Measurements from ENCODE around the gene GTF2F1.
A peak's percentile ranks its signal among the peaks of the same experiment; 100 is the strongest.
"Not testable (repeated sequence)": the region's sequence is repeated elsewhere in the genome, so short reads cannot be mapped to it uniquely, and the experiment has no call there.

Gene GTF2F1

DNA sequence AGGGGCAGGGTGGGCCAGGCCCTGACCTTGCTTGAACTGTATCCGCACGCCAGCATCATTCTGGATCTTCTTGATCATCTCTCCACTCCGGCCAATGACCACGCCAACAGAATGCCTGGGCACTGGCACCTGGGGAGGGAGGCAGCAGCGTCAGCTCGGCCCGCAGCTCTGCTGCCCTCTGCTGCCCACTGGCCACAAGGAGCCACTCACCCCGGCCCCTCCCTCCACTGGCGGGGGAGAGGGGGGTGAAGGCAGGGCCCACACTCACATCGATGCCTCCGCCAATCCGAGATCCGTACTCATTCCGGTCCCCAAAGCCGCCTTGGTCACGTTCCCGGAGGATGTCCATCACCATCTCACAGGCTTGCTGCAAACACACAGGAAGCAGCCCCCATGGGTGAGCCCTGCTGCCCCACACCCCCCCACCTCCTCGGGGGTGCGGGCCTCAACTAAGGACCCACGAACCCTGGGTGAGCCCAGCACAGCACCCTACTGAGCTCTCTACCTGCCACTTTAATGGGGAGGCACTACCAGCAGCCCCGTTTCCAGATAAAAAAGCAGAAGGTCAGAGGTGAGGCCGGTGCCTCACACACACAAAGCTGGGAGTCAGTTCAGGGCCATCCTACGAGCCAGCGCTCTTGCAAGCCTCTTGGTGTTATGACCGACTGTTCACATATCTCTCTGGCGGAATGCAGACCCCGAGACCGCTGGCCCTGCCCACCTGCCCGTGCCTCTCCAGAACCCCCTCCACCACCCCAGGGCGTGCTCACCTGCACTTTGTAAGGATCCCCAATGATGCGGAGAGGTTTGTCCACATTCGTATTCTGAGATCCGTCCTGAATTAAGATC, 25.0 kb upstream of the GTF2F1 start:
- DNase-seq = no peak

DNA sequence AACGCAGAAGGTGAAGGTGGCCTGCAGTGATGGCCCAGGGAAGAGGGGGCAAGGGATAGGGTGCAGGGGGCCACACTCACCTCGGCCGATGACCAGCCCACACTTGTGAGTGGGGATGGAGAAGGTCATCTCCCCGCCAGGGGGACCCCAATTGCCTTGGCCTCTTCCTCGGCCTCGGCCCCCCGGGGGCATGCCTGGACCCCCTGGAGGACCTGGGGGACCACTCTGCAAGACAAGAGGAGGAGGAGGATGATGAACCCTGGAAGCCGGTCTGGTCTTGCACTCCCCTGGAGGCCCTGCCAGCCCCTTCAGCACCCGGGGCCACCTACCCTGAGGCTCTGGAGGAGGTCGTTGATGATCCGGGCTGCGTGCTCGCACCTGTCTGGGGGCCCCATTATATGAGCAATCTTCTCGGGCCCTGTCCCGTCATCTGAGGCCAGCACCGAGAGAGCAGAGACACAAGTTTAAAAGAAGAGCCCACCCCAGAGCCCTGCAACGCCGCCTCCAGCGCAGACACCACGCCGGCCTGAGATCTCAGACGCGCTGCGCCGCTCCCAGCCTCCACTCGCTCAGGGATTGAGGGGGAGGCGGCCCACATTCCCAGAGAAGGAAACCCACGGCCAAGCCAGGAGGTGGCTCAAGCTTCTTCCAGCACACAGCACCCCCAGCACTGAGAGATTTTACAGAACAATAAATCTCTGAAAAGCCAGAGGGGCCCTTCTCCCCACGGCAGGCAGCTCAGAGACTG, 23.9 kb upstream of the GTF2F1 start:
- DNase-seq = no peak

GRCh38 chr19:6415591-6416190, 22.7 kb upstream of the GTF2F1 start:
- no peak for DNase-seq

GRCh38 chr19:6414793-6415590, 22.0 kb upstream of the GTF2F1 start:
- no peak for DNase-seq

GRCh38 chr19:6413721-6414643, 21.0 kb upstream of the GTF2F1 start:
- no peak for DNase-seq

- DNase-seq = no peak
Measured at GRCh38 chr19:6413291-6413690, 20.3 kb upstream of the GTF2F1 start.

- no peak for DNase-seq
Measured at GRCh38 chr19:6412447-6413091, 19.6 kb upstream of the GTF2F1 start.

- DNase-seq = no peak
Measured at GRCh38 chr19:6412061-6412446, 19.1 kb upstream of the GTF2F1 start.

GRCh38 chr19:6409346-6409745, 16.4 kb upstream of the GTF2F1 start:
- no peak for DNase-seq

DNA sequence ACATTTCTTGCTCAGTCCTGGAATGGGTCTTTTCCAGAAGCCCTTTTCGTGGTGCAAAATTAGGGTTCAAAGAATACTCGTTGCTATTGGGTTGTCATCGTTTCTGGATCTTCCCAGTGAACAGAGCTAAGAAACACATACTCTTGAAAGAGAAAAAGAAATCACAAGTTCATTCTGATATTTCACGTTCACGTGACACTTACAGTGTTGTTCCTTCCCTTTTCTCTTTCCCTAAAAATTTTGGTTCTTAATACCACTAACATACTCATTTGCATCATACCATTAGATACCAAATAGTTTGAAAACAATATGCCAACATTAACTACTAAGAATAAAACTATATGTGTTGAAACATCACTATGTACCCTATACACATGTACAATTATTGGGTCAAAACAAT, 13.4 kb upstream of the GTF2F1 start:
- DNase-seq = no peak

DNA sequence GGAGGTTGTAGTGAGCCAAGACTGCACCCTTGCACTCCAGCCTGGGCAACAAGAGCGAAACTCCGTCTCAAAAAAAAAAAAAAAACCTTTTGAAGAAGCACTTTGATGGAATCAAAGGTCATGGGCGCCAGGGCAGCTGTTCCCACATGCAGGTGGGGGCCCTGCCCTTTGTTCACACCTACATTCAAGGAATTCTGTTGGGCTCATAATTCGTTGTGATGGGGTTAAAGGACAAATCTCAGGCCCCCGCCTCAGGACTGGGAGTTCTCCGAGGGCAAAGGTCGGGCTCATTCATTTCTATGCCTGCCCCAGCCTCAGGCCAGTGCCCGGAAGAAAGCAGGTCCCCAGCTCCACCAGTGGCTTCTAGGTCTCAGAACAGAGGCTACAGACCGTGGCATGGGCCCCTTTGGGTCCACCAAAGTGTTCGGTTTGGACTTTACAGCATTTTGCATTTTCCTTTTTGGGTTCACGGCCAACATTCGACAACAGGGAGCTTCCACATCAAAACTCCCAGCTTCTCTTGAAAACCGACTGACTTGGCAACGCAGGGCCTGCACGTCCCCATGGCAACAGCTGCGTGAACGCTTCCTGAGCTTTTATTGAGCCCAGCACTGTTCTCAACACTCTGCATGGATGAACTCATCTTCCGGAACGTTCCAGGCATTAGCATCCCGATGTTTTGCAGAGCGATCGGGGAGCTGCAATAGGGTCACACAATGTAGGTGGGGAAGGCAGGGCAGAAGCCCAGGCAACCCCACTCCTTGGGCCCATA, 10.1 kb upstream of the GTF2F1 start:
- peak; percentile 69 for DNase-seq

DNA sequence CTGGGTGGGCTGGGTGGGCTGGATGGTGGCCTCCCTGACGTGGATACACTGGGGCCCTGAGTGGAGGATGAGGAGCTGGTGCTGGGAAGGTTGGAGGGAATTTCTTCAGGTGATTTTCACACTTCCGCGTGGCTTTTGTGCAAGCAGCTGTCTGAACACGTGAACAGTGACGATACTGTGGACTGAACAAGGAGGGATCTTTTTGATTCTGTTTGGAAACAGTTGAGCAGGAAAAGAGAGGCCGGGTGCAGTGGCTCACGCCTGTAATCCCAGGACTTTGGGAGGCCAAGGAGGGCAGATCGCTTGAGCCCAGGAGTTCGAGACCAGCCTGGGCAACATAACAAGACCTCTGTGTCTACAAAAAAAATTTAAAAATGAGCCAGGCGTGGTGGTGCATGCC, 9.1 kb upstream of the GTF2F1 start:
- DNase-seq = no peak

- DNase-seq = not testable (repeated sequence)
Measured at GRCh38 chr19:6400062-6400944, 7.3 kb upstream of the GTF2F1 start.

- no peak for DNase-seq
Measured at GRCh38 chr19:6396305-6396704, 3.3 kb upstream of the GTF2F1 start.

DNA sequence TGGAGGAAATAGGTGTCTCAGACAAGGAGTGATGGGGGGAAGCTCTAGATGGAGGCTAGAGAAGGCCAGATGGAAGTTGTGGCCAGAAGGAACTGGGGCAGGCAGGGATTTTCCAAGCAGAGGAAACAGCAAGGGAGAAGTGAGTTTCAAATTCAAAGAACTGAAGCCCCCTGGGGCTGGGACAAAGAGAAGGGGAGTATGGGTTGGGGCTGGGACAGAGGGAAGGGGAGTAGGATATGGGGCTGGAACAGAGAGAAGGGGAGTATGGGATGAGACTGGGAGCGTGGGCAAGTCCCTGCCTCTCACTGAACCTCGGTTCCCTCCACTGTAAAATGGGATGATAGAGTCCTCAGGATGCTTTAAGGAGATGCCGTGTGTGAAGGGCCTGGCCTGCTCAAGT, 1.9 kb upstream of the GTF2F1 start:
- DNase-seq = no peak

DNA sequence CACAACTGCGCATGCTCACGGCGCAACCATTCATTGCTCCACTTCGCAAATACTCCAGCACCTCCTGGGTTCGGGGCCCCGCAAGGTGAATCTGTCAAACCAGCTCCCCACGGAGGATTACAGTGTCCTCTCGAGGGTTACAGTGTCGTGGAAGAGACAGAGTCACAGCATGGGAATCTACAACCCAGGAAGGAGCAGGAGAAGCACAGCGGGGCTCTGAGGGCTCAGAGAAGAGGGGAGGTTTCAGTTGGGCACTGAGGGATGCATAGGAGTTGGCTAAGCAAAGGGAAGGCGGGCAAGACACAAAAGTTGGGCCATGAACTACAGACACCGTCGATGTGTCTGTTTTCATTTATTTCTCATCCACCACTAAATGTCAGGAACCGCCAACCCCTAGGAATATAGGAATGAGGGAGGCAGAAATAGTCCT, 1.0 kb upstream of the GTF2F1 start:
- no peak for DNase-seq

DNA sequence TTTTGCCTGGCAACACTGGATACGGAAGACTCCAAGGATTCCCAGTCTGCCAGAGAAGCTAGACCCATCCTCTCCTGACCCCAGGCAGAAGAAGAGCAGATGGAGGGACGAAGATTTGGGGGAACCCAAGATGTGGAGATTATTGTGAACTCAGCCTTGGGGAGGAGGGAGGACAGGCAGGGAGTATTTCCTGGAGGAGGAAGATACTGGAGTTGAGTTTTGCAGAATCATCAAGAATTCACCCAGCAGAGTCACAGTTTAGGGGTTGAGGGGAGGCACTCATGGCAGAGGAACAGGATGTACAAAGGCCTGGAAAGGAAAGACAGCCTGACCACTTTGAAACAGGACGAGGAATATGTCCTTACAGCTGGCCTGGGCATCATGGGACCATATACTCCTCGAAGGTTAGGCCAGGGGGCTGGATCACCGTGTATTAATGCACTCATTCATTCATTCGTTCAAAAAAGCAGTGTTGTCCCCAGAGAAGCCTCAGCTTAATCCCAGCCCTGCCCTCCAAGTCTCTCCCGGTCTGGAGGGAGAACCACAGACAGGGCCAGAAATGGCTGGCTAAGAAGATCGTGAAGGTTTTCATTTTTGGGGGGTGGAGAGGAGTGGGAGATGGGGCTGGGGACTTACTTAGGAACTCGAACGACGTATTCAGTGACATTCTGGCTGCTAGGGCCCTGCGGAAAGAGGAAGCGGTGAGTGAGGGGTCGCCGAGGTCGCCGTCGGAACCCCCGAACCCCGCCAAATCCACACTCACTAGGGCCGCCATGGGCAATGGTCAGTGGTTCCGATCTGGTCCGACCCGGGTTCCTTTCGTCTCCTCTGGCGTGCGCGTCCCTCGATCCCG, 517 bp downstream of the GTF2F1 start:
- no peak for DNase-seq

GRCh38 chr19:6387372-6387771, 5.6 kb downstream of the GTF2F1 start:
- no peak for DNase-seq
